Activated T-cell treated with anti-CD3 and anti-CD28 coated beads, Interleukin-2, amount 50 U/mL, for 4 hours (primary cell): Measurements from ENCODE around the gene EIF3C. TPM values are rescaled to one million over a fixed set of nuclear protein-coding genes. Genes with fewer than 3 reads are reported as not detected.
"Not testable (repeated sequence)": the region's sequence is repeated elsewhere in the genome, so short reads cannot be mapped to it uniquely, and the experiment has no call there.

ENCODE experiments used
- ATAC-seq, 2 donors: fragments of 200-7000 bp; cut with Tn5 transposase; one replicate each; pipeline ENCODE4 v1.10.0; 2021
- DNase-seq: peaks from one replicate; pipeline ENCODE4 v3.0.0-alpha.2; 2020
- H3K27me3 Mint-ChIP-seq: one replicate; pipeline ENCODE4 v1.8.0; 2021; ENCODE audit warnings: low read depth, mixed read lengths
- H3K36me3 Mint-ChIP-seq: one replicate; pipeline ENCODE4 v1.8.0; 2022; ENCODE audit warnings: mixed read lengths; ENCODE audit not compliant: insufficient read depth
- H3K4me1 Mint-ChIP-seq: one replicate; pipeline ENCODE4 v1.8.0; 2021; ENCODE audit warnings: low read depth, mixed read lengths
- H3K4me3 Mint-ChIP-seq: one replicate; pipeline ENCODE4 v1.8.0; 2021; ENCODE audit warnings: mild to moderate bottlenecking, moderate library complexity, mixed read lengths
- H3K9me3 Mint-ChIP-seq: one replicate; pipeline ENCODE4 v1.8.0; 2021; ENCODE audit warnings: mixed read lengths
- total RNA-seq, 3 donors: library from RNA; stranded (reverse); gene quantifications; one replicate each; pipeline ENCODE4 v1.2.1, GENCODE V29; 2021

EIF3C gene
- total RNA-seq, 3 donors from 2014 or later = 1,034 to 1,401 (median 1,284) TPM

DNA sequence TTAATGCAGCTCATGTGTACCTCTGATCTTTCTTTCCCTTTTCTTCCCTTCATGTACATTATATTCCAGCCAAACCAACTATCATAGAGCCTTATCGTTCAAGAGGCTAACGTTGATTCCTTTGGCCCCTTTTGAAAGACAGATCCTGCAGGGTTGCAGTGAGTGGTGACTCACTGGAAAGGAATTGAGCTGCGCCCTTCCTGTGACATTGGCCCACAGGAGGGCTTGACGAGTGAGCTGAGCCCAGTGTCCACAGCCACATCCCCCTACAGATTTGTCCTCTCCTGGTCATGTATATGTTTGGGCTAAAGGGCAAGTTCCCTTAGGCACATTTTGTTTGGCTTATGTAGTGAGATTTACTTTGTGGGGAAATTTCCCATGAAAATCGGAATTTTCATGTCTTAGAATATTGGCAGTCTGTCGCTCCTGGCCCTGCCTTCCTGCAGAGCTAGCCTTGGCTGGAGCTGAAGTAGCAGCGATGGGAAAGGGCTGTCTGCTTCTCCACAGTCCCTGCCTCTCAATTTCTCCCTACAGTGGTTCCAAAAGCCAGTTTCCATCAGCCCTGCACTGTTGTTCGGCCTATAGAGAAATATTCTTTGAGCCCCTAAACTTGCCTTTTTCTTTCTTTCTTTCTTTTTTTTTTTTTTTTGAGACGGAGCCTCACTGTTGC is 21.3 kb downstream of the EIF3C start:
- not testable (repeated sequence) for H3K27me3 Mint-ChIP-seq, ATAC-seq, H3K36me3 Mint-ChIP-seq, DNase-seq, H3K4me1 Mint-ChIP-seq, H3K4me3 Mint-ChIP-seq, H3K9me3 Mint-ChIP-seq

DNA sequence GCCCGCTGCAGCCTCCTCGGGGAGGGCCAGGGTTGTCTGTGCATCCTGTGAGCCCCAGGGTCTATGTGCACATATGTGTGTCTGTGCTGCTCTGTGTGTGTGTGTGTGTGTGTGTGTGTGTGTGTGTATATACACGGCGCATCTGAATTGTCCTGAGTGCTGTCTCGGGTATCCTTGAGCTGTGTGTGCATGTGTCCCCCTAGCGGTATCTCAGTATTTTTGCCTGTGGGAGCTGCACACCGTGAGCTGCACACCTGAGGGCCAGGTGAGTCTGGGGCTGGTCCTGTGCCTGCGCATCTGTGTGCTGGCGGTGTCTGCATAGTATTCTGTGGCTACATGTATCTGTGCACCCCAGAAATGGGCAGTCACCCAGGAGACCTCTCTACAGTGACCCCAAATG is 28.5 kb downstream of the EIF3C start:
- not testable (repeated sequence) for H3K36me3 Mint-ChIP-seq, DNase-seq, H3K4me3 Mint-ChIP-seq, H3K9me3 Mint-ChIP-seq, H3K27me3 Mint-ChIP-seq, H3K4me1 Mint-ChIP-seq
- peak; percentile 44 to 63 for ATAC-seq

GRCh38 chr16:28740631-28741030 is 29.4 kb downstream of the EIF3C start:
- peak in 1 of 2 donors; percentile 20 for ATAC-seq
- H3K9me3 Mint-ChIP-seq, H3K27me3 Mint-ChIP-seq, DNase-seq, H3K4me3 Mint-ChIP-seq, H3K4me1 Mint-ChIP-seq, H3K36me3 Mint-ChIP-seq: not testable (repeated sequence)

GRCh38 chr16:28741295-28741694 is 30.0 kb downstream of the EIF3C start:
- not testable (repeated sequence) for H3K4me1 Mint-ChIP-seq, DNase-seq, H3K36me3 Mint-ChIP-seq, H3K4me3 Mint-ChIP-seq, H3K9me3 Mint-ChIP-seq, ATAC-seq, H3K27me3 Mint-ChIP-seq

DNA sequence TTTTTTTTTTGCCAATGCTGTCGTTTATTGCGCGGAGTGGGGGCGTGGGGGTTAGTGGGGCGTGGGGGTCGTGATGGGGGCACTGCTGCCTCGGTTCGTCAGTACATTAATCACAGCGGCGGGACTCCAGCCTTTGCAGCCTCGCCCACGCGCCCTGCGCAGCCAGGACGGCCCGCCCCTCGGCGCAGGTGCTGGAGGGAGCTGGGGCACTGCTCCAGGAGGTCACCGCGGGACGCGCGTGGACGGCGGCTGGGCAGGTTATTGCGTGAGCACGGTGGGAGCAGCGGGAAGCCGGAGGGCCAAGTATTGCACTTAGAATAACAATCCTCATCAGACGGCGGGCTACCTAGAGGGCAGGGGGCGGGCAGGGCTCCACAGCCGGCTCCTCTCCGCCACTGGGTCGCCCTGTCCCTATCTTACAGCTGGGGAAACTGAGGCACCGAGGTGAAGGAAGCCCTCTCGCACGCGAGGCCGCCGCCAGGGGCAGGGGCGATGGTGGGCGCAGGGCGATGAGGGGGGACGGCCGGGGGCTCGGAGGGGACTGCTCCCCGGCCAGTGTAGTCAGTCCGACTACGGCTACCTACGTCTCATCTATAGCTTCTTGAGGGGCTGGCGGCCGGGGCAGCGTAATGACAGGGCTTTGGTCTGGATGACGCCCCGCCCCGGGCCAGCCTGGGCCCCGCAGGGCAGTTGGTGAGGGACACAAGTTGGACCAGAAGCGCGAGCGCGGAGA is 35.5 kb downstream of the EIF3C start:
- H3K9me3 Mint-ChIP-seq, ATAC-seq, H3K36me3 Mint-ChIP-seq, H3K4me1 Mint-ChIP-seq, DNase-seq, H3K4me3 Mint-ChIP-seq, H3K27me3 Mint-ChIP-seq: not testable (repeated sequence)

GRCh38 chr16:28749997-28750465 is 38.8 kb downstream of the EIF3C start:
- ATAC-seq = peak; percentile 99
- not testable (repeated sequence) for H3K4me3 Mint-ChIP-seq, H3K4me1 Mint-ChIP-seq, DNase-seq, H3K36me3 Mint-ChIP-seq, H3K27me3 Mint-ChIP-seq, H3K9me3 Mint-ChIP-seq

DNA sequence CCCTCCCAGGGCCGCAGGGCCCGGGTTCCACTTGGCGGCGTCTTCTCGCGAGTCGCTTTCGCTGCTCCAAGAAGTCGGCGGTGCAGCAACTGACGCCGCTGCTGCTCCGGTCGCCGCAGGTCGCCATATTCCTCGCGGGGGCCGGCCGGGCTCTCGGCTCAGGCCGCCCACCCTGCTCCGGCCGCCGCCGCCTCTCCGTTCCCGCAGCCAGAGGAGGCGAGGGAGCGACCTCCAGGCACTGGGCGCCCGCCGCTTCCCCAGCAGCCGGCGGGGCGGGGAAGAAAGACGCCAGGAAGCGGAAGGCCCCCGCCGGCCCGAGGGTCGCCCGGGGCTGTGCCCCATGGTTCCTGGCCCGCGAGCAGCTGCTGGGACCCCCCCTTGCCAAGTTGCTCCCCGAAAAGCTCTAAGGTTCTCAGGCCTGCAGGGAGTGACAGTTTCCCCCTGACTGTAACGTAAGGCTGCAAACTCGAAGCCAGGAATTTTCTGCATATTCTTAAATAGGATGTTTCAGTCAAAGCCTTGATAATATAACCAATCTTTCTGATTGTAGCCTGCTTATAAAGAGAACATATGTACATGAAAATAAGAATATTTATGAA is 39.3 kb downstream of the EIF3C start:
- not testable (repeated sequence) for H3K27me3 Mint-ChIP-seq, H3K4me1 Mint-ChIP-seq, H3K4me3 Mint-ChIP-seq, H3K36me3 Mint-ChIP-seq, DNase-seq, H3K9me3 Mint-ChIP-seq
- peak; percentile 20 to 23 for ATAC-seq

DNA sequence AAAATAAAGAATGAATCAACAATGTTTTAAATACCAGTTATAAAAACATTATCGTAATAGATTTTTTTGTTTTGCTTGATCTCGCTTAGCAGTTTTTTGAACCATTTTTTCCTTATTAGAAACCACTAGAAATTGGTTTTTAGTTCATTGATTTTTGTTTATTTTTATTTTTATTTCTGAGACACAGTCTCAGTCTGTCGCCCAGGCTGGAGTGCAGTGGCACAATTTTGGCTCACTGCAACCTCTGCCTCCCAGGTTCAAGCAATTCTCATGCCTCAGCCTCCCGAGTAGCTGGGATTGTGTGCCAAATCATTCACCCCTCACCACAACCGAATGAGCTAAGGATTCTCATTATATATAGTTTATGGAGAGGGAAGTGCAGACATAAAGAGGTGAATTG is 40.2 kb downstream of the EIF3C start, which contains the start of gene NPIPB9:
TSS of gene NPIPB9 (plus strand) at position 301 of the 400 bp plus-strand sequence.
- not testable (repeated sequence) for ATAC-seq, H3K36me3 Mint-ChIP-seq, DNase-seq, H3K4me3 Mint-ChIP-seq, H3K9me3 Mint-ChIP-seq, H3K4me1 Mint-ChIP-seq, H3K27me3 Mint-ChIP-seq

DNA sequence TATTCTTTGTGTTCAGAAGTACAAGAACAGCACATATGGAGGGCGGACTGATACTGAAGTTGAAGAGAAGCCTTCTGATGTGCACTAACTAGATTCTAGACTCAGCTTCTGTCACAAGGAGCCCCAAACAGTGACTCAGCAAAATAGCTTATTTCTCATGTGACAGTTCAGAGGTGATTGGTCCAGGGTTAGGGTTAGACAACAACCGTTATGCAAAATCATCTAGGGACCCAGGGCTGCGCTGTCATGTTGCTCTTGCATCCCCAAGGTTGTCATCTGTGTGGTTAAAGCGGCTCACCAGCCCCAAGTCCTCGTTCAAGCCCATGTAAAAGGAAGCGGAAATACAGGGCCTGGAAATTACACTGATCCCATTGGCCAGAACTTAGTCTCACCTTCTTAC is 70.4 kb downstream of the EIF3C start:
- H3K27me3 Mint-ChIP-seq, H3K36me3 Mint-ChIP-seq, H3K4me3 Mint-ChIP-seq, H3K9me3 Mint-ChIP-seq, DNase-seq, H3K4me1 Mint-ChIP-seq, ATAC-seq: not testable (repeated sequence)

GRCh38 chr16:28782357-28782756 is 71.1 kb downstream of the EIF3C start:
- H3K27me3 Mint-ChIP-seq = not testable (repeated sequence)

More at GRCh38 chr16:28782357-28782756, 71.1 kb downstream of the EIF3C start:
- not testable (repeated sequence) for DNase-seq, H3K4me1 Mint-ChIP-seq, H3K4me3 Mint-ChIP-seq, H3K36me3 Mint-ChIP-seq, ATAC-seq, H3K9me3 Mint-ChIP-seq

Other genes with a start within 250 kb of the EIF3C start
- not detected for gene NPIPB7, start 239.1 kb upstream of the EIF3C start, total RNA-seq
- 10 to 100 TPM; 25.9 to 26.0 (median 25.9) TPM for gene CLN3, start 219.4 kb upstream of the EIF3C start, total RNA-seq
- gene APOBR, start 216.8 kb upstream of the EIF3C start, total RNA-seq = 1 to 10 TPM; 2.3 to 3.0 (median 2.7) TPM
- gene IL27, start 204.6 kb upstream of the EIF3C start, total RNA-seq = under 1 TPM in 2 of 3 donors, not detected in 1; 0.21 to 0.41 TPM
- gene NUPR1, start 172.5 kb upstream of the EIF3C start, total RNA-seq = under 1 TPM; 0.28 to 0.63 (median 0.37) TPM
- 10 to 100 TPM; 40.3 to 44.5 (median 42.1) TPM for gene SGF29, start 157.5 kb upstream of the EIF3C start, total RNA-seq
- gene SULT1A2, start 114.4 kb upstream of the EIF3C start, total RNA-seq = not detected
- 1 to 10 TPM; 4.8 to 5.5 (median 5.0) TPM for gene SULT1A1, start 101.4 kb upstream of the EIF3C start, total RNA-seq
- gene NPIPB8, start 73.4 kb upstream of the EIF3C start, total RNA-seq = under 1 TPM in 1 of 3 donors, not detected in 2; 0.26 TPM
- gene NPIPB9, start 40.3 kb downstream of the EIF3C start, total RNA-seq = 1 to 10 TPM in 1 of 3 donors, under 1 TPM in 2; 0.66 to 1.8 (median 0.87) TPM
- gene ATXN2L, start 111.5 kb downstream of the EIF3C start, total RNA-seq = 100 to 1,000 TPM; 315 to 351 (median 325) TPM
- gene TUFM, start 134.9 kb downstream of the EIF3C start, total RNA-seq = 100 to 1,000 TPM; 459 to 515 (median 499) TPM
- gene SH2B1, start 152.4 kb downstream of the EIF3C start, total RNA-seq = 10 to 100 TPM; 35.5 to 41.4 (median 41.0) TPM
- 1 to 10 TPM; 1.0 to 1.4 (median 1.4) TPM for gene ATP2A1, start 167.0 kb downstream of the EIF3C start, total RNA-seq
- gene RABEP2, start 213.8 kb downstream of the EIF3C start, total RNA-seq = 10 to 100 TPM; 21.9 to 27.1 (median 24.2) TPM
- gene CD19, start 220.5 kb downstream of the EIF3C start, total RNA-seq = 1 to 10 TPM; 1.1 to 8.5 (median 1.5) TPM
- gene NFATC2IP, start 239.5 kb downstream of the EIF3C start, total RNA-seq = 10 to 100 TPM; 63.0 to 66.9 (median 63.6) TPM